GM12874 (cell line): Measurements from ENCODE around the gene CHTF18.

Experiments used
- CTCF ChIP-seq: IDR thresholded peaks from 2 replicates; pipeline ENCODE4 v1.5.1; 2011; ENCODE audit warnings: low read depth, mild to moderate bottlenecking, control low read depth, low read length, moderate library complexity; ENCODE audit not compliant: insufficient read depth

CHTF18 gene

DNA sequence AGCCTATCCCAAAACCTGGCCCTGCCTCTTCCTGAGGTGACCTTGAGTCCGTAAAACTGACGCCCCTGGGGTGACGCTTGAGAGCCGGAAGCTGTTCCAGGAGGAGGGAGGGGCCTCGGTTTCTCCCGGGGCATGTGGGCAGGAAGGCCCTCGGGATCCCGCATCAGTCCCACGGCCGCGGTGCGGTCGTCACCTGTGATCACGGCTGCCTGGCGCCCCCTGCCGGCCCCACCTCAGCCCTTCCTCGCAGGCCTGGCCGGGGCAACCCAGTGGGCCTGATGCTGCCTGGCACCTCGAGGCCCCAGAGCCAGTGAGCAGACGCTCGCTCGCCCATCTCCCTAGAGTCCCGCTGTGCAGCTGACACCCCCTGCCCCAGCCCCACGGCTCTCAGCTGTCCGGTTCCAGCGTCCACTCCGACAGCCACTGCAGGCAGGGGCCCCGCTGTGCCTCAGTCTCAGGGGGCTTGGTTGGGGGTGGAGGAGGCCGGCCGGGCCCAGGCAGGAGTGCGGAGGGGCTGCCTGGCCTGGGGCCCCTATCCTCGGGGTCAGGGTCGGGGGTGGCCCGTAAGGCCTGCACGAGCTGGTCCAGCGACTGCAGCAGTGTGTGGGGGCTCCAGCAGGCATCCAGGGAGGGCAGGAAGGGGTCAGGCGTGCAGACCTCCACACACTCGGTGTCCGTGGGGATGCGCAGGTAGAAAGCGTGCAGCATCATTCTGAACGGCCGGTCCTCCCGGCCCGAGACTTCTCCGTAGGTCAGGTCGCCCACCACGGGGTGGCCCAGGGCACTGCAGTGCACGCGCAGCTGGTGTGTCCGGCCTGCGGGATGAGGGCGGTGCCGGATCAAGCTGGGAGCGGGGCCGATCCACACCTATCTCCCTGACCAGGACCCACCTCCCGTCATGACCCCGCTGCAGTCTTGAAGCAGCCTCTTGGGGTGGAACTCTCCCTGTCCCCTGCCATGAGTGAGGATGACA is 2.6 kb upstream of the CHTF18 start:
- TF ChIP-seq CTCF = peak; percentile 90

DNA sequence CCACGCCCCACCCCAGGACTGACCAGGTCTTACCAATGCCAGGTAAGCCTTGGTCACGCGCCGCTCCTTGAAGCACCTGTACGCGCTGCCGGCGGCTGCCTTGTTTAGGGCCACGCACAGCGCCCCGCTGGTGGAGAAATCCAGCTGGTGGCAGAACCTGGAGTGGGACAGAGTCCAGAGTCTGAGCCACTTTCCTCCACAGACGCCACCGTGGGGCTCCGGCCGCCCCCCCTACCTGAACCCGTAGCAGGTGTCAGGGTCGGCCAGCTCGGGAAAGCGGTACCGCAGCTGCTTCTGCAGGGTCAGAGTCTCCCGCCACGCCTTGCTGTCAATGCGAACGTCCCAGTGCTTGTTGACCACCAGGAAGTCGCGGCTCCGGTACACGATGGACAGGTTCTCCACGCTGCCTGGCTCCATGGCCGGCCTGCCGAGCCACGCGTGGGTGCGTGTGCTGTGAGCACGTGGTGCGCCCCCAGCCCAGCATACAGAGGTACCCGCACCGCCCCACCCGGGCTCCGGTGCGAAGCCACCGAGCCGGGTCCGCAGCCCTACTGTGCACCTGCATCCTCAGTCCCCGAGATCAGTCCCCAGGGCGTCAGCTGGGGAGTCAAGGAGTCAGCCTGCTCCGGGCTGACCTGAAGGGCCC is 976 bp upstream of the CHTF18 start:
- no peak for TF ChIP-seq CTCF

GRCh38 chr16:787978-788398 is 432 bp upstream of the CHTF18 start, which contains the start of gene RPUSD1:
Gene RPUSD1 (minus strand): TSS chr16:788381. CDS start chr16:787737, 644 bp downstream.
- no peak for TF ChIP-seq CTCF

DNA sequence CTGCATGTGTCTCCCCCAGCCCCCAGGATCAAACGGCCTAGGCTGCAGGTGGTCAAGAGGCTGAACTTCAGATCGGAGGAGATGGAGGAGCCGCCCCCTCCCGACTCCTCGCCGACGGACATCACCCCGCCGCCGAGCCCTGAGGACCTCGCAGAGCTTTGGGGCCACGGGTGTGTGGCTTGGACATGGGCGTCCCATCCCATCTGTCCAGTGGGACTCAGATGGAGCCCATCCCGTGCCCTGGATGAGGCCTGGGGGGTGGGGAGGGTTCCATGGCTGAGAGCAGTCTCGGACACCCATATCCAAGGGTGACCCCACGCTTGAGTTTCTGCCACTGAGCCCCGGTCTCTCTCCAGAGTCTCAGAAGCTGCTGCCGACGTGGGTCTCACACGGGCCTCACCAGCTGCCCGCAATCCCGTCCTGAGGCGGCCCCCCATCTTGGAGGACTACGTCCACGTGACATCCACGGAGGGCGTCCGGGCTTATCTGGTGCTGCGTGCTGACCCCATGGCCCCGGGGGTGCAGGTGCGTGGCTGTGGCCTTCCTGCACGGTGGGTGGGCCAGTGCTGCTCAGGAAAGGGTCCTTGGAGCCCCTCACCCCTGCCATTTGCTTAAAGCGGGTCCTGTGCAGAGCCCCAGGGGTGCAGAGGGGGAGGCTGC is 901 bp downstream of the CHTF18 start:
- no peak for TF ChIP-seq CTCF

DNA sequence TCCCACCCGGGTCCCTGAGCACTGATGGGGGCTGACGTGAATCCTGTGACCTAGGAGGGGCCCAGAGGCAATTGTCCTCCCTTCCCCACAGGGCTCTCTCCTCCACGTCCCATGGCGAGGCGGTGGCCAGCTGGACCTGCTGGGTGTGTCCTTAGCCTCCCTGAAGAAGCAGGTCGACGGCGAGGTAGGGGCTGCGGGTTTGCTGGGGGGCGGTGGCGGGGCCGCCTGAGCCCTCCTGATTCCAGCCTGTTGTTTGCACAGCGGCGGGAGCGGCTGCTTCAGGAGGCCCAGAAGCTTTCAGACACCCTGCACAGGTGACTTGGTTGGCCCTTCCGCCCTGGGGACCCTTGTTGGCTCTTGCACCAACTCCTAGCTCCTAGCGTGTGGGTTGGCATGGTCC is 1.7 kb downstream of the CHTF18 start:
- TF ChIP-seq CTCF = no peak

GRCh38 chr16:791131-791530 is 2.7 kb downstream of the CHTF18 start:
- TF ChIP-seq CTCF = no peak
